OCI-LY1 (cell line): ENCODE data around the gene VSIR.

Source experiments
- H2AFZ ChIP-seq: fragments of 200-600 bp; sonication (generic), shearing (Covaris generic); 2 replicates; pipeline ENCODE4 v1.6.0; 2014; ENCODE audit warnings: antibody characterized with exemption, mild to moderate bottlenecking, low read length
- H3F3A ChIP-seq: fragments of 200-600 bp; sonication (generic), shearing (Covaris generic); 2 replicates; pipeline ENCODE4 v1.6.0; 2014; ENCODE audit warnings: mild to moderate bottlenecking, antibody characterized with exemption, low read length, moderate library complexity; ENCODE audit not compliant: insufficient read depth
- H3K27ac ChIP-seq: fragments of 200-600 bp; sonication (generic); 2 replicates; pipeline ENCODE4 v1.5.1; 2014; ENCODE audit warnings: low read length, mixed run types, mild to moderate bottlenecking, low read depth; ENCODE audit not compliant: poor library complexity, severe bottlenecking
- H3K27me3 ChIP-seq: fragments of 200-600 bp; sonication (generic); 2 replicates; pipeline ENCODE4 v1.6.0; 2014; ENCODE audit warnings: antibody characterized with exemption, mild to moderate bottlenecking, low read length, moderate library complexity; ENCODE audit not compliant: insufficient read depth
- H3K36me3 ChIP-seq: fragments of 200-600 bp; sonication (generic); 2 replicates; pipeline ENCODE4 v1.6.1; 2014; ENCODE audit warnings: mild to moderate bottlenecking, antibody characterized with exemption, low read length, moderate library complexity, mixed read lengths; ENCODE audit not compliant: insufficient read depth
- H3K4me1 ChIP-seq: fragments of 200-600 bp; sonication (generic); 2 replicates; pipeline ENCODE4 v1.5.1; 2014; ENCODE audit warnings: mild to moderate bottlenecking, low read length, moderate library complexity; ENCODE audit not compliant: insufficient read depth, severe bottlenecking
- H3K4me2 ChIP-seq: fragments of 200-600 bp; sonication (generic), shearing (Covaris generic); 2 replicates; pipeline ENCODE4 v1.6.1; 2014; ENCODE audit warnings: low read length
- H3K4me3 ChIP-seq: fragments of 200-600 bp; sonication (generic); 2 replicates; pipeline ENCODE4 v1.5.1; 2014; ENCODE audit warnings: low read length, low read depth, mild to moderate bottlenecking, mixed read lengths; ENCODE audit not compliant: poor library complexity, severe bottlenecking
- H3K79me2 ChIP-seq: fragments of 200-600 bp; shearing (Covaris generic); 2 replicates; pipeline ENCODE4 v1.6.1; 2016; ENCODE audit warnings: mixed run types, low read length, mixed read lengths; ENCODE audit not compliant: insufficient read depth
- H3K9ac ChIP-seq: fragments of 200-600 bp; sonication (generic), shearing (Covaris generic); 2 replicates; pipeline ENCODE4 v1.6.1; 2014; ENCODE audit warnings: mild to moderate bottlenecking, low read length, mixed read lengths
- H3K9me2 ChIP-seq: fragments of 200-600 bp; sonication (generic), shearing (Covaris generic); 2 replicates; pipeline ENCODE4 v1.6.1; 2014; ENCODE audit warnings: low read depth, mild to moderate bottlenecking, low read length, mixed read lengths
- H3K9me3 ChIP-seq: fragments of 200-600 bp; shearing (Covaris generic); 2 replicates; pipeline ENCODE4 v1.6.1; 2014; ENCODE audit warnings: low read length, mixed read lengths
- H4K20me1 ChIP-seq: fragments of 200-600 bp; sonication (generic), shearing (Covaris generic); 2 replicates; pipeline ENCODE4 v1.6.0; 2016; ENCODE audit warnings: mild to moderate bottlenecking, low read length; ENCODE audit not compliant: insufficient read depth
- CTCF ChIP-seq: fragments of 200-600 bp; sonication (generic), shearing (Covaris generic); IDR thresholded peaks from 2 replicates; pipeline ENCODE4 v1.5.1; 2017; ENCODE audit warnings: mild to moderate bottlenecking, antibody characterized with exemption, low read length, moderate library complexity, mixed read lengths
- EZH2 ChIP-seq: fragments of 200-600 bp; sonication (generic), shearing (Covaris generic); IDR thresholded peaks from 2 replicates; pipeline ENCODE4 v1.8.0; 2017; ENCODE audit warnings: borderline replicate concordance, mixed run types, mild to moderate bottlenecking, antibody characterized with exemption, low read length, moderate library complexity, mixed read lengths

Gene VSIR

GRCh38 chr10:71697938-71698709 lies 75.2 kb downstream of the VSIR start:
- Histone ChIP-seq H3K9ac (no peak overlapping the region), H3K4me2 (no peak overlapping the region), H3K27me3 (peaks cover 5% of the 10 kb centered on the region; the same call in 1 of the 2 replicates), H3K9me2 (no peaks in the 10 kb centered on the region), H3F3A (no peaks in the 10 kb centered on the region), H2AFZ (no peak overlapping the region), H3K4me1 (peaks cover 4% of the 10 kb centered on the region), H3K79me2 (no peaks in the 10 kb centered on the region), H3K9me3 (no peaks in the 10 kb centered on the region), H3K27ac (no peak overlapping the region), H3K4me3 (no peak overlapping the region), H3K36me3 (no peaks in the 10 kb centered on the region), H4K20me1 (no peaks in the 10 kb centered on the region)
- TF ChIP-seq CTCF (no peak), EZH2 (no peak)
